SK-N-MC (cell line): ENCODE data around the gene GSTM5.

Source experiments
- EZH2 ChIP-seq: fragments of 200-600 bp; sonication (generic); IDR thresholded peaks from one replicate; pipeline ENCODE4 v1.6.1; 2017; ENCODE audit warnings: antibody characterized with exemption
- POLR2AphosphoS5 ChIP-seq: IDR thresholded peaks from 2 replicates; pipeline ENCODE4 v1.6.1; 2012; ENCODE audit warnings: mild to moderate bottlenecking, low read depth, low read length, borderline replicate concordance

- TF ChIP-seq POLR2AphosphoS5 (no peak), EZH2 (no peak)
Measured at GRCh38 chr1:109750241-109750882, 38.3 kb downstream of the GSTM5 start.
